Kidney (tissue), 14 donors: ENCODE measurements around the gene GPR27. TPM values are rescaled to one million over a fixed set of nuclear protein-coding genes. Genes with fewer than 3 reads are reported as not detected.

Source experiments
- DNase-seq, 5 donors: peaks; one replicate each; pipeline ENCODE4 v3.0.0-alpha.2; 2013 to 2020
- FAIRE-seq: peaks from 2 replicates; lab custom pipeline; 2012; peaks lifted over from hg19 to GRCh38; lab: Jason Lieb, UNC
- H3K27ac ChIP-seq, 2 donors: one replicate each; pipeline ENCODE4 v1.7.0; 2013; ENCODE audit warnings: low read depth in 2 of 2, low read length in 2 of 2, inconsistent platforms in 1 of 2
- H3K27me3 ChIP-seq: one replicate; pipeline ENCODE4 v1.7.1; 2013; ENCODE audit warnings: low read length, inconsistent platforms; ENCODE audit not compliant: control insufficient read depth, insufficient read depth
- H3K36me3 ChIP-seq, 3 donors: one replicate each; pipeline versions ENCODE4 v1.7.0 to v1.7.1; 2013; ENCODE audit warnings: low read length in 3 of 3, control low read depth in 1 of 3, inconsistent platforms in 1 of 3; ENCODE audit not compliant: insufficient read depth in 3 of 3, control insufficient read depth in 2 of 3
- H3K4me1 ChIP-seq, 3 donors: one replicate each; pipeline versions ENCODE4 v1.7.0 to v1.7.1; 2013; ENCODE audit warnings: low read length in 3 of 3, inconsistent platforms in 1 of 3, low read depth in 1 of 3; ENCODE audit not compliant: control insufficient read depth in 2 of 3, insufficient read depth in 2 of 3
- H3K4me3 ChIP-seq, 3 donors: one replicate each; pipeline versions ENCODE4 v1.7.0 to v1.8.1; 2013; ENCODE audit warnings: low read length in 3 of 3, control low read depth in 1 of 3, inconsistent platforms in 1 of 3
- H3K9ac ChIP-seq, 3 donors: one replicate each; pipeline versions ENCODE4 v1.7.0 to v1.7.1; 2013; ENCODE audit warnings: low read length in 3 of 3, control low read depth in 1 of 3, inconsistent platforms in 1 of 3
- H3K9me3 ChIP-seq, 3 donors: one replicate each; pipeline versions ENCODE4 v1.7.0 to v1.7.1; 2013; ENCODE audit warnings: low read length in 3 of 3, control low read depth in 1 of 3, inconsistent platforms in 1 of 3; ENCODE audit not compliant: control insufficient read depth in 2 of 3, insufficient read depth in 1 of 3
- CTCF ChIP-seq: IDR thresholded peaks from 3 replicates; pipeline ENCODE4 v1.5.1; 2012; ENCODE audit warnings: mild to moderate bottlenecking, moderate library complexity, borderline replicate concordance; ENCODE audit not compliant: insufficient read depth; ENCODE audit errors: extremely low read depth
- intact Hi-C: fragments of 100-400 bp; cut with DNase I; formaldehyde crosslinking; loops from one replicate; pipeline ENCODE4 v1.11.1; 2022
- polyA plus RNA-seq: library from polyadenylated mRNA; stranded (reverse); fragments of 350-450 nt; fragmentation: Illumina TruSeq; extraction: RNeasy Lipid Tissue Mini Kit (QIAGEN cat#74804); gene quantifications from one replicate; pipeline ENCODE4 v1.2.3, GENCODE V29; 2014; ENCODE audit warnings: low read depth, low replicate concordance; ENCODE audit not compliant: insufficient read depth
- total RNA-seq: library from RNA; stranded (reverse); fragmentation: NEBNext Ultra II Directional; extraction: Animal tissue kit (Norgen Biotek cat#: 25700); gene quantifications from one replicate; pipeline ENCODE4 v1.2.1, GENCODE V29; 2021
- donor health status: control.
- donor health status: control.
- donor health status: control.
- donor health status: control.
- donor health status: control.
- donor health status: DM: yes; HTN: yes; CAD: no.
- donor health status: Normal renal cell carcinoma (clear cell type).

Gene GPR27
- total and polyA plus RNA-seq, 2 donors from 2014 or later: 5.5 to 17.9 TPM

DNA sequence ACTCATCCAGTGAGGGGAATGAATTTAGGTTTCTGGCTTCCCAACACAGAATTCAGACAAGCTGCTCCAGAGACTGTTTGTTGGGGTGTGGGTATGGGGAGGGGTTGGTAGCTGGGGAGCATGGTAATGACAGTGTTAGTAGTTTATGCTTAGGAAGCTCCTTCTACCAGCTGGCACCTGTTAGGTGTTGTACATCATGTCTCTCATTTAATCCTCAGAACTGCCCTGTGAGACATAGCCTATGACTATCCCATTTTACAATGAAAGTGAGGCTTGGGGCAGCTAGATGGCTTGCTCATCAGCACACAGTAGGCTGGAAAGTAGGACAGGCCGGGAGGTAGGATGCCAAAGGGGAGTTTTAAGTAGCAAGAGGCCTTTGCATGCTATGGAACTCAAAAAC lies 31.0 kb upstream of the GPR27 start:
- H3K27ac ChIP-seq: no peak overlapping the region
- intact Hi-C loops: no loop called here
- FAIRE-seq: no peak

GRCh38 chr3:71723452-71724170 lies 30.0 kb upstream of the GPR27 start:
- Histone ChIP-seq H3K36me3 (no peaks in the 10 kb centered on the region), H3K9me3 (no peaks in the 10 kb centered on the region), H3K27ac (no peak overlapping the region), H3K4me3 (peak overlapping the region in 2 of 3 donors; percentile 60 to 85), H3K27me3 (no peaks in the 10 kb centered on the region), H3K9ac (no peak overlapping the region), H3K4me1 (peaks cover 0 to 6% (median 2%) of the 10 kb centered on the region in 3 donors)
- FAIRE-seq (no peak), DNase-seq (no peak)
- no peak for TF ChIP-seq CTCF
- intact Hi-C loops: no loop called here

More for the DNA sequence above, 31.0 kb upstream of the GPR27 start:
- no peaks in the 10 kb centered on the region for H3K36me3 ChIP-seq
- DNase-seq: no peak
- peaks cover 0 to 6% (median 2%) of the 10 kb centered on the region in 3 donors for H3K4me1 ChIP-seq
- TF ChIP-seq CTCF: no peak
- no peaks in the 10 kb centered on the region for H3K9me3 ChIP-seq
- no peak overlapping the region for H3K9ac ChIP-seq
- H3K4me3 ChIP-seq: no peak overlapping the region
- H3K27me3 ChIP-seq: no peaks in the 10 kb centered on the region

GRCh38 chr3:71724171-71724453 lies 29.5 kb upstream of the GPR27 start:
- Histone ChIP-seq H3K4me1 (peaks cover 0 to 7% (median 2%) of the 10 kb centered on the region in 3 donors), H3K4me3 (peak overlapping the region in 2 of 3 donors; percentile 60 to 85), H3K9ac (peak overlapping the region in 2 of 3 donors; percentile 5 to 71), H3K9me3 (no peaks in the 10 kb centered on the region), H3K36me3 (no peaks in the 10 kb centered on the region), H3K27ac (no peak overlapping the region), H3K27me3 (no peaks in the 10 kb centered on the region)
- FAIRE-seq (no peak), DNase-seq (no peak)
- intact Hi-C loops: no loop called here
- TF ChIP-seq CTCF: no peak
